ENCODE results near the gene GLRX3.

The GLRX3 gene

DNA sequence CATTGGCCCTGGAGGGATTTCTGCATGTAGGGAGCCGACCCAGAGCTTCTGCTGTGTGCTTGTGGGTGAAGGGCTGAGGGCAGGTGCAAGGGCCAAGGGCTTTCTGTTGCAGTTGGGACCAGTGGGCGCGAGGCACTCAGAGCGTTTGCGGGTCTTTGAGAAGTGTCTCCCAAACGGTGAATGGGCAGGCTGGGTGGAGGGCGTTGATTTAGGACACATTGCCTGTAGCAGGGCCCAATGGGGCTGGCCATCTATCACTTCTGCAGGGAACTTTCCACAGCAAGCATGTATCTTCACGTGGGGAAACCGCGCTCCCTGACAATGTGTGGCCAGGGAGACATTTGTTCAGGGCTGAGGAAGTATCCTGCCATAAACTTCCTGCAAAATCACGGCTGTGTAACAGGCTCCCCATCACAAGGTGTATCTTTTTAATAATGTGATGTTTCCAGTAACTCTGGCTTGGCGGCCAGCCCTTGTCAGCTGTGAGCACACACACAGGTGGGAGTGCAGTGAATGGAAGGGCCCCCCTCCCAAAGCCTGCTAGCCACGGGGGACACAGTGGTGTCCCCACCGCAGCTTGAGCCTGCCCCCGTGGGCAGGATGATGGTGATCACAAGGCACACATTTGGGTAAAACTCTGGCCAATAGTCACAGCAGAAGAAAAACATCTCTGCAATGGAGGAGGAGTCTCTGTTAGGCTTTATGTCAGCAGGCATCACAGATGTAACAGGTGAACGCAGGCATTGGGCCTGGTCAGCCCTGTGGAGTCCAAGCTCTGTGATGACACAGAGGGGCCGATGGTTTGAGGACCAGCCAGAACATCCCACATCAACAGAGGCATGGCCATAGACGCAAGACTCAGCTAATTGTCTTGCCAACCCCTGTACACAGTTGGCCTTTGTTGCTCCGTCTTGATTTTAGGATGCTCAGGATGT is 84.3 kb downstream of the GLRX3 start:
- TF ChIP-seq, protein P1, sequence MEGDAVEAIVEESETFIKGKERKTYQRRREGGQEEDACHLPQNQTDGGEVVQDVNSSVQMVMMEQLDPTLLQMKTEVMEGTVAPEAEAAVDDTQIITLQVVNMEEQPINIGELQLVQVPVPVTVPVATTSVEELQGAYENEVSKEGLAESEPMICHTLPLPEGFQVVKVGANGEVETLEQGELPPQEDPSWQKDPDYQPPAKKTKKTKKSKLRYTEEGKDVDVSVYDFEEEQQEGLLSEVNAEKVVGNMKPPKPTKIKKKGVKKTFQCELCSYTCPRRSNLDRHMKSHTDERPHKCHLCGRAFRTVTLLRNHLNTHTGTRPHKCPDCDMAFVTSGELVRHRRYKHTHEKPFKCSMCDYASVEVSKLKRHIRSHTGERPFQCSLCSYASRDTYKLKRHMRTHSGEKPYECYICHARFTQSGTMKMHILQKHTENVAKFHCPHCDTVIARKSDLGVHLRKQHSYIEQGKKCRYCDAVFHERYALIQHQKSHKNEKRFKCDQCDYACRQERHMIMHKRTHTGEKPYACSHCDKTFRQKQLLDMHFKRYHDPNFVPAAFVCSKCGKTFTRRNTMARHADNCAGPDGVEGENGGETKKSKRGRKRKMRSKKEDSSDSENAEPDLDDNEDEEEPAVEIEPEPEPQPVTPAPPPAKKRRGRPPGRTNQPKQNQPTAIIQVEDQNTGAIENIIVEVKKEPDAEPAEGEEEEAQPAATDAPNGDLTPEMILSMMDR (IDR thresholded peaks at IDR 0.05; ENCODE audit: low read length): no peak
- no peak for TF ChIP-seq EZH2 (IDR thresholded peaks at IDR 0.05; ENCODE audit: borderline replicate concordance, low read length)
- Histone ChIP-seq H3K9ac (ENCODE audit: low read length) (no peak overlapping the region), H3K27ac (ENCODE audit: low read depth, low read length, poor library complexity, severe bottlenecking) (no peak overlapping the region), H3K27me3 (ENCODE audit: insufficient read depth, low read length) (peaks cover 4% of the 10 kb centered on the region; the same call in 1 of the 2 replicates), H4K20me1 (ENCODE audit: insufficient read depth, low read length) (no peaks in the 10 kb centered on the region), H3K36me3 (ENCODE audit: insufficient read depth, low read length) (no peaks in the 10 kb centered on the region), H3K9me3 (ENCODE audit: low read length) (no peaks in the 10 kb centered on the region), H3K9me2 (ENCODE audit: low read depth, low read length) (no peaks in the 10 kb centered on the region), H3F3A (ENCODE audit: insufficient read depth, low read length) (no peaks in the 10 kb centered on the region), H3K79me2 (ENCODE audit: insufficient read depth, low read length) (no peaks in the 10 kb centered on the region), H3K4me3 (ENCODE audit: low read depth, low read length, poor library complexity, severe bottlenecking) (no peak overlapping the region), H2AFZ (ENCODE audit: low read length) (no peak overlapping the region), H3K4me2 (ENCODE audit: low read length) (no peak overlapping the region), H3K4me1 (ENCODE audit: insufficient read depth, low read length, severe bottlenecking) (no peaks in the 10 kb centered on the region)

DNA sequence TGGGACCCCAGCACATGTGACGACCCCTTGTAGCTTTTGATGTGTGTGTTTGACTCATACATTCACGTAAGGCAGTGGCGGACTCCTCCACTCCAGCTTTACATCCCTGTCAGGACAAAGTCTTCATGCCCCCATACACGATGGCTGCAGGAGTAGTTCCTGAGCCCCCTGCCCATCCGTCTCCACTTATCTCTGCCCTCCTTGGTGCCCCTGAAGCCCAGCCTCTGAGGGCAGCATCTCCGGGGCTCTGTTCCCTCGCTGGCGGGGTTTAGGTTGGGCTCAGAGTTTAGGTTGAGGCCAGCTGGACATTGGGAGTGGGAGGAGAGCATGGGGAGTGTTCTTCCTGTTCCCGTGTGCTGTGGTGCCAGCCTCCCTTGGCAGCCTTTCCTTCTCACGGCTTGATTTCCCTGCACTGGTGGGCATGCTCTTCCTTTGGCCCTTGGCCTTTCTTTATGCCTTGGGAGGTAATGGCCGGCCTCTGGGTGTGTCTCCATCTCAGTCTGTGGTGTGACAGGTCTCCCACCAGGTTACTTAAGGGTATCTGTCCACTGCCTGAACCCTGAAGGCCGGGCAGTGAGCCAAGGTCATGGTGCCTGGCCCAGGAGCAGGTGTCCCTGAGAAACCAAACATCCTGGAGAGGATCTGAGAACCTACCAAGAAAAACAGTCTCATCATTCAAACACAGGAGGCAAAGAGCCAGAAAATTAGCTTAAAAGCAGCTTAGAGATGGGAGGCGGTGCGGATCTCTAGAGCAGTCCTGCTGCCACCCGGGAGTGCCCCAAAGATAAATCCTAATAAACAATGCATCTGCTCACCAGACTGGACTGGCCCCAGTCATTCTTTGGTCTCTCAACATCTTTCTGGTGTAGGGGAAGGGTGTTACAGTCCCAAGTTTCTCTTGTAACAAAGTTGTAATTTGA is 85.5 kb downstream of the GLRX3 start:
- no peak overlapping the region for H3K9ac ChIP-seq (ENCODE audit: low read length)
- no peaks in the 10 kb centered on the region for H3K4me1 ChIP-seq (ENCODE audit: insufficient read depth, low read length, severe bottlenecking)
- no peaks in the 10 kb centered on the region for H3F3A ChIP-seq (ENCODE audit: insufficient read depth, low read length)
- no peaks in the 10 kb centered on the region for H3K9me2 ChIP-seq (ENCODE audit: low read depth, low read length)
- H3K79me2 ChIP-seq (ENCODE audit: insufficient read depth, low read length): no peaks in the 10 kb centered on the region
- no peaks in the 10 kb centered on the region for H4K20me1 ChIP-seq (ENCODE audit: insufficient read depth, low read length)
- no peak overlapping the region for H3K27ac ChIP-seq (ENCODE audit: low read depth, low read length, poor library complexity, severe bottlenecking)
- H3K4me2 ChIP-seq (ENCODE audit: low read length): no peak overlapping the region
- H3K9me3 ChIP-seq (ENCODE audit: low read length): no peaks in the 10 kb centered on the region
- TF ChIP-seq EZH2 (IDR thresholded peaks at IDR 0.05; ENCODE audit: borderline replicate concordance, low read length): no peak
- TF ChIP-seq, protein P1 (IDR thresholded peaks at IDR 0.05; ENCODE audit: low read length): no peak
- H3K36me3 ChIP-seq (ENCODE audit: insufficient read depth, low read length): no peaks in the 10 kb centered on the region
- no peak overlapping the region for H2AFZ ChIP-seq (ENCODE audit: low read length)
- no peaks in the 10 kb centered on the region; the same call in 1 of the 2 replicates for H3K27me3 ChIP-seq (ENCODE audit: insufficient read depth, low read length)
- no peak overlapping the region for H3K4me3 ChIP-seq (ENCODE audit: low read depth, low read length, poor library complexity, severe bottlenecking)

DNA sequence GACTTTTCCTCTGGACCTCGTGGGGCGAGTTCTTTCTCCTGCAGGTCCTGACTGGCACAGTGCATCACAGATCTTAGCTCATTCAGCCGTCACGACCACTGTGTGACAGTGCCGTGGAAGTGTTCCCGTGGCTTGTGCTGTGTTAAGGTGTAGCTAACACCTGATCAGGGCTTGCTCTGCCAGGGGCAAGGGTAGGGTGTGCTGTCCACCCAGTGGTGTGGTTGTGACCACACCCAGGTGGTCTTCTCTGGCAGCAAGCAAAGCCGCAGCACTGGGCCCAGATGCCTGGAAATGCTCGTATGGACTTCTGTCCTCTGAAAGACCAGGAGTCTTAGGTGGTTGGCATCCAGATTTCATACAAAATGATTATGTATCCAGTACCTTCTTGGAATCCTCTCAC is 86.2 kb downstream of the GLRX3 start:
- no peak overlapping the region for H3K4me3 ChIP-seq (ENCODE audit: low read depth, low read length, poor library complexity, severe bottlenecking)
- H3K36me3 ChIP-seq (ENCODE audit: insufficient read depth, low read length): no peaks in the 10 kb centered on the region
- H3K79me2 ChIP-seq (ENCODE audit: insufficient read depth, low read length): no peaks in the 10 kb centered on the region
- H3K4me2 ChIP-seq (ENCODE audit: low read length): no peak overlapping the region
- no peaks in the 10 kb centered on the region for H3K27me3 ChIP-seq (ENCODE audit: insufficient read depth, low read length)
- no peaks in the 10 kb centered on the region for H3F3A ChIP-seq (ENCODE audit: insufficient read depth, low read length)
- no peaks in the 10 kb centered on the region for H3K9me2 ChIP-seq (ENCODE audit: low read depth, low read length)
- H3K9ac ChIP-seq (ENCODE audit: low read length): no peak overlapping the region
- H3K4me1 ChIP-seq (ENCODE audit: insufficient read depth, low read length, severe bottlenecking): no peaks in the 10 kb centered on the region
- H3K9me3 ChIP-seq (ENCODE audit: low read length): no peaks in the 10 kb centered on the region
- H2AFZ ChIP-seq (ENCODE audit: low read length): no peak overlapping the region
- TF ChIP-seq, protein P1 (IDR thresholded peaks at IDR 0.05; ENCODE audit: low read length): no peak
- no peak for TF ChIP-seq EZH2 (IDR thresholded peaks at IDR 0.05; ENCODE audit: borderline replicate concordance, low read length)
- H3K27ac ChIP-seq (ENCODE audit: low read depth, low read length, poor library complexity, severe bottlenecking): no peak overlapping the region
- no peaks in the 10 kb centered on the region for H4K20me1 ChIP-seq (ENCODE audit: insufficient read depth, low read length)

Data from OCI-LY1 (cell line).